Umbilical cord (tissue), 2 donors: Measurements from ENCODE around the gene ERBB3. TPM values are rescaled to one million over a fixed set of nuclear protein-coding genes. Genes with fewer than 3 reads are reported as not detected.
A peak's percentile ranks its signal among the peaks of the same experiment; 100 is the strongest.

Source experiments
- DNase-seq: peaks from one replicate; pipeline ENCODE4 v3.0.0-alpha.2; 2015; ENCODE audit warnings: low spot score
- total RNA-seq: library from RNA; depleted of rRNA; stranded (reverse); fragments of >200 nt; gene quantifications from one replicate; pipeline ENCODE4 v1.2.3, GENCODE V29; 2014; ENCODE audit warnings: low replicate concordance; ENCODE audit not compliant: insufficient read depth

Gene ERBB3
- total RNA-seq, 1 donor from 2014 or later = 3.1 TPM

DNA sequence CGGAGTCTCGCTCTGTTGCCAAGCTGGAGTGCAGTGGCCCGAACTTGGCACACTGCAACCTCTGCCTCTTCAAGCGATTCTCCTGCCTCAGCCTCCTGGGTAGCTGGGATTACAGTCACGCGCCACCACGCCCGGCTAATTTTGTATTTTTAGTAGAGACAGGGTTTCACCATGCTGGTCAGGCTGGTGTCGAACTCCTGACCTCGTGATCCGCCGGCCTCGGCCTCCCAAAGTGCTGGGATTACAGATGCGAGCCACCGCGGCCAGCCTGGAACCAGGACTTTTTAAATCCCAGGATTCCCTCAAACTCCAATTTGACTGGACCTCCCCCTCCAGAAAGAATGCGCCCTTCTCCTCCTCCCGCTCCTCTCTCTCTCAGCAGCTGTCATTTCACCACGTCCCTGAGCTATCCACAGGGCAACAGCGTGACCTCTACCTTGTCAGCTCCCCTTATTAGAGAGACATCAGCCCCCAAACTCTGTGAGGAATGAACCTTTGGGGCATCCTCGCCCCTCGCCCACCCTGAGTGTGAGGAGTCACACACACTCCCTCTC is 50.1 kb downstream of the ERBB3 start:
- DNase-seq = no peak

DNA sequence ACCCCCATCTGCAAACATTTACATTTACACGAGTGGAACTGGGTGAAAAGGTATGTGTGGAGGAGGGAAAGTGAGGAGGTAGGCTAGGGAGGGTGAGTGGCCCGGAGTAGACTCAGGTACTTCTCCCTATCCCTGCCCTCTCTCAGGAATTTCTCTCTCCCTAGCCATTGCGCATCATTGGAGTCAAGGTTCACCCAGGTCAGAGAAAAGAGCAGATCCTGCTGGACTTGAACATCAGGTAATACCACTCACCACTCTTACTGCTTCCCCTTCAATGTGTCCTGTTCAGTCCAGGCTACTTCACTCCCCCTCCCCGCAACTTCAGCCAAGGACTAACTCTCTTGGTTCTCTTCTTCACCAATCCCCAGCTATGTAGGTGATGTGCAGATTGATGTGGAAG is 50.9 kb downstream of the ERBB3 start:
- DNase-seq = no peak

DNA sequence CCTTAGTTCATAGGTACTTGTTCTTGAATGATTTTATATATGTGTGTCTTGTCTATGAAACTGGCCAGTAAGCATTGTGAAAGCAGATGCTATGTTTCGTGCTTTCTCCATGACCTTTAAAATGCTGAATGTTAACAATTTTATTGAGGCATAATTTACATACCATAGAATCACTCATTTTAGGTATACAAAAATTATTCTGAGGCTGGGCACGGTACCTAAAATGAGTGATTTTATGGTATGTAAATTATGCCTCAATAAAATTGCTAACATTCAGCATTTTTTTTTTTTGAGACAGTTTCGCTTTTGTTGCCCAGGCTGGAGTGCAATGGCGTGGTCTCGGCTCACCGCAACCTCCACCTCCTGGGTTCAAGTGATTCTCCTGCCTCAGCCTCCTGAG is 54.9 kb downstream of the ERBB3 start:
- no peak for DNase-seq

DNA sequence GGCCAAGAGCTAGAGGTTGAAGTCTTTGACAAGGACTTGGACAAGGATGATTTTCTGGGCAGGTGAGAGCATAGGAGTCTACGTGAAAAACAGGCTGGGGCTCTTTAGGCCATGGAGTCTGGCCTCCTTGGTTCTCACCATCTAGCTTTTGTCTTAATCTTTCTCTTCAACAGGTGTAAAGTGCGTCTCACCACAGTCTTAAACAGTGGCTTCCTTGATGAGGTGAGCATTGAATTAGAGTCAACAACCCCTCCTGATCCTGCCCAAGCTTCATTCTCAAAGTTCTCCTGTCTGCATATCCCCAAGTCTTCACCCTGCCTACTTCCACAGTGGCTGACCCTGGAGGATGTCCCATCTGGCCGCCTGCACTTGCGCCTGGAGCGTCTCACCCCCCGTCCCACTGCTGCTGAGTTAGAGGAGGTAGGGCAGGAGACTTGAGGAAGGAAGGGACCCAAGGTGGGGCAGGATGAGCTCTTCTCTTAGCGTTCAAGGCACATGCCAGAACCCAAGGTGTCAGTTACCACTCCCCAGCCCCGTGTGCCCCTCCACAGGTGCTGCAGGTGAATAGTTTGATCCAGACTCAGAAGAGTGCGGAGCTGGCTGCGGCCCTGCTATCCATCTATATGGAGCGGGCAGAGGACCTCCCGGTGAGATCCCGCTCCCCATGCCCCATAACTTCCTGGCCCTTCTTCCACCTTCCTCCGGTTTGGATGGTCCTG is 58.0 kb downstream of the ERBB3 start:
- no peak for DNase-seq

DNA sequence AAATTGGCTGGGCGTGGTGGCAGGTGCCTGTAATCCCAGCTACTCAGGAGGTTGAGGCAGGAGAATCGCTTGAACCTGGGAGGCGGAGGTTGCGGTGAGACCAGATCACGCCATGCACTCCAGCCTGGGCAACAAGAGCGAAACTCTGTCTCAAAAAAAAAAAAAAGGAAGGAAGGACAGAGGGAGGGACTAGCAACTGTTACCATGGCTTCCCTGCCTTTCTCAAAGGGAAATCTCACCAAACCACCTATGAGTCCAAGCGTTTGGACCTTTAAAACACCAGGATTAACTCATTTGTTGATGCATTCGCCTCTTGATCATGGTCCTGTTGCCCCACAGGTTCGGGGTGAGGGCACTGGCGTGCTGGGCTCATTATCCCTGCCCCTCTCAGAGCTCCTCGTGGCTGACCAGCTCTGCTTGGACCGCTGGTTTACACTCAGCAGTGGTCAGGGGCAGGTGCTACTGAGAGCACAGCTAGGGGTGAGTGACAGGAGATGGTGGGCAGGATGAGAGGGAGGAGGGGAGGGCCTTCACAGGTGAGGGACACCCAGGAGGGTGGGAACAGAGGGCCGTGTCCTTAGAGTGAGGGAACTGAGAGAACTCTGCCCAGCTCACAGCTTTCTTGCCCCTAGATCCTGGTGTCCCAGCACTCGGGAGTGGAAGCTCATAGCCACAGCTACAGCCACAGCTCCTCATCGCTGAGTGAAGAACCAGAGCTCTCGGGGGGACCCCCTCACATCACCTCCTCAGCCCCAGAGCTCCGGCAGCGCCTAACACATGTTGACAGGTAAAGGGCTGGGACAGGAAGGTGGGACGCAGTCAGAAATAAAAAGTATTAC is 62.2 kb downstream of the ERBB3 start:
- no peak for DNase-seq

DNA sequence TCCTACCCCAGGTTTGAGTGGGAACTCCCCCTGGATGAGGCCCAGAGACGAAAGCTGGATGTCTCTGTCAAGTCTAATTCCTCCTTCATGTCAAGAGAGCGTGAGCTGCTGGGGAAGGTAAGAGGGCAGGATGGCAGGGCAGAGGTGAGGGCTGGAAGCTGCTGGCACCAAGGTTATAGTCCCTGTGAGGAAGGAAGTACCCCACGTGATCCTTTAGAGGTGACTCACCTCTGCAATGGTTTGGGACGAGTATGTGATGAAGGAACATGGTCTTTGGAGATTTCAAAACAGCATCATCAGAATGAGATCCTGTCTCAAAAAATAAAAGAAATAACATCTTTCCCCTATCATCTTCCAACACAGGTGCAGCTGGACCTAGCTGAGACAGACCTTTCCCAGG is 63.3 kb downstream of the ERBB3 start:
- no peak for DNase-seq

DNA sequence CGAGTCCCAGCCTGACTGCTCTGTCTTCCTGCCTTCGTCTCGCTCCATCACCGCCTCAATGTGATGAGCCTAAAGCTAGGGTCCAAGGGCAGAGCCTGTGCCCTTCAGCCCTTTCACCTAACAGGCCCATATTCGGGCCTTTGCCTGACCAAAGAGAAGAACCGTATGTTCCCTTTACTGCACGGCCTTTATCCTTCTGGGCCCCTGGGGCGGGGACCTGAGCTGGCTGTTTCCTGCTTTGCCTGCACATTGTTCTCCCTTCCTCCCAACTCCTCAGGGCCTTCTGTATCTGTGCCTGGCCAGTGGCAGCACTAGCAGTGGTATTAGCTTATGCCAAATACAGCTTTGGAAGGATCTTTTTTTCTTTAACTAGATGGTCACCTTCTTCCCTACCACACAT is 63.9 kb downstream of the ERBB3 start:
- DNase-seq = no peak

DNA sequence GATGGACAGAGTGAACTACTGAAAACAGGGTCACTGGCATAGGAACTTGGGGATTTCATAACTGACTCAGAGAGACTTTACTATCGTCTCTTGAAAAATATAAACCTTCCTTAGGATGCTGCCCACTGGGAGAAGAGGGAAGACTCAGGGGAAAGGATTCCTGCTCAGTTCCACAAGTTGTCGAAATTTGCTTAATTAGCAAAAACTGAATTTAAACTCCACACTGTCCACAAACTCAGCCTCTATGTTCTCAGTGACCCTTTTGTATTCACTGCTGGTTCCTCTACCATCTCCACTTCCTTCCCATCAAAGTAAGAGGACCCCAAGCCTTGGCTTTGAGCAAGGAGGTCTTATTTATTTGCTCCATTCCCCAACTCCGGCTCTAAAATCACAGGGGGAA is 65.3 kb downstream of the ERBB3 start:
- DNase-seq = no peak

DNA sequence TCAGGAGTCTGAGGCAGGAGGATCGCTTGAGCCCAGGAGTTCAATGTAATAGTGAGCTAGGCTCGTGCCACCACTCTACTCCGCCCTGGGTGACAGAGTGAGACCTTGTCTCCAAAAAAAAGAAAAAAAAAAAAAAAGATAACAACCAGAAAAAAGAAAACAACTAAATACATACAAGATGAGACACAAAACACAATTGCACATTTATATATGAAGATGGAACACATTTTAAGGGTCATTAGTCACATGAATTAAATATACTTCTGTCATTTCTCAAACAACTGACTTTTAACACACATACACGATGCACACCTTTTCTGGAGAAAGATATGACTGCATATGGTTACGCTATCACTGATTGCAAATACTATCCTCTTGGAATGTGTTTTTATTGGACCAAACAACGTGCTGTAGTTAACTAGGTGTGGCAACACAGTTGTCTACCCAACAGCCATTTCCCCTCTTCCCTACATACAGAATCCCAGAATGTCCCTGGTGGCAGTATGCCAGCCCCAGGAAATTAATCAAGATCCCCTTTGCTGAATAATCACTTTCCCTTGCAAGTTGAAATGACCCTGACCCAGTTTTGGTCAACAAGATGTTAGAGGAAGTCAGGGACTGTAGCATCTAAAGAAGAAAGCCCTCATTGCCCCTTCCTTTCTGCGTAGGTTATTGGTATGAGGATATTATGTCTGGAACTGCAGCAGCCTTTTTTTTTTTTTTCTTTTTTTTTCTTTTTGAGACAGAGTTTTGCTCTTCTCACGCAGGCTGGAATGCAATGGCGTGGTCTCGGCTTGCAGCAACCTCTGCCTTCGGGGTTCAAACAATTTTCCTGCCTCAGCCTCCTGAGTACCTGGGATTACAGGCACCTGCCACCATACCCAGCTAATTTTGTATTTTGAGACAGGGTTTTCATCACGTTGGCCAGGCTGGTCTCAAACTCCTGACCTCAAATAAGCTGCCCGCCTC is 66.8 kb downstream of the ERBB3 start:
- no peak for DNase-seq

DNA sequence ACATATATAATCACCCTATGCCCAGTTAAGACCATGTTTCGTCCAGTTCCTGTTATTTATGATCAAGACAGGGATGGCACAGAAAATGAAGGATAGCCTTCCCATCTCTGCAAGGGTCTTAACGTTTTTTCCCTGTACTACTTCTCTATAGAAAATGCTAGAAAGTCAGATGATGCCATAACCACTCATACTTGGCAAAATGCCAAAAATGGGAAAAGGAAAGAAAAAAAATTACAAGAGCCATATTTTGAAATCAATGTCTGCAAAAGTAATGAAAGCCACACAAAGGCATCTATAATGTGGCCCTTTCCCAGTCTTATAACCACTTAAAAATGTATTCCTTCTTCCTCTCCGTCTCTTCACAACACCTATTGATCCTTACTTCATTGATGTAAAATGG is 70.6 kb downstream of the ERBB3 start:
- DNase-seq = no peak

DNA sequence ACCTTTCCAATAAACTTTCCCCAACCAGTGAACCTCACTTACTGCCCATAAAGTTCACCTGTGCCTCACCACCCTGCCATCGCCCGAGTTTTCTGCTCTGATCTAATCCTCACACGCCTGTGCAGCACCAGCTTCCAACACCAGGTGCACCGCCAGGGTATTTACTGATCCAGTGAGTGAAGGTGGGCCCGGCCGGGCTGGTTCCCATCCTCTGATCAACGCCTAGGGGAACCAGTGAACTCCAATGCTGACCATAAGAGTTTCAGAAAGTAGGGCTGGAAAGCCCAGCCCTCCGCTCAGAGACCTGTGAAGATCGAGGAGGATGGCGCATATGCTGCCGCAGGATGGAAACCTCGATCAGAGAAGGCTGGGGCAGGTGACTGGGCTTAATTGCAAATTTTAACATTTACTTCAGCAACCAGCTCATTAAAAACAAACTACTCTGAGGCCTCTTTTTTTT is 71.7 kb downstream of the ERBB3 start:
- no peak for DNase-seq

DNA sequence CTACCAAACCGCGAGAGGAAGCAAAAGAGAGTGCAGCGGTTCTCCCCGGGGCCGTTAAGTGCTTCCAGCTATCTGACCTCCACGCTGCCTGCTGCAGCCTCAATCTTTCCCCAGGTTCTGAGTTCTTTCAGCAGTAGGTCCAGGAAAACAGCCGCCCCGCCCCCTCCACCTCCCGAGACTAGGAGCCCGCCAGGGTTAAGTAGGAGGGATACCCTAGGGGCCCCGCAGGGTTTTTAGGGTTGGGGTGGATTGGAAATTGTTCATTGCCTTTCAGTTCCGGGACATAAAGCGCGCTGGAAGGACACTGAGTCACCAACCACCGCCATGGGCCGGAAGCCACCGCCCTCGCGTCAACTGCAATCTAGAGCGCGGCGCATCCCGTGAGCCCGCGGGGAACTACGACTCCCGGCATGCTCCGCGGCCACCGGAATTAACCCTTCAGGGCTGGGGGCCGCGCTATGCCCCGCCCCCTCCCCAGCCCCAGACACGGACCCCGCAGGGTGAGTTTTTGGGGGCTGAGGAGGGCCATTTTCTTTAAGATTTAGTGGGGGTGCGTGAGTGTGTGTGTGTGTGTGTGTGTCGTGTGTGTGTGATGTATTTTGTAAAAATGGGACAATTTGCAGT is 72.3 kb downstream of the ERBB3 start, which contains the start of gene MYL6B:
MYL6B (plus strand) TSS at position 456 of the 624 bp plus-strand sequence. CDS start 1,332 bp downstream, outside the sequence.
- DNase-seq = peak; percentile 96

Other genes starting within 250 kb of the ERBB3 start
- gene MMP19, start 237.2 kb upstream of the ERBB3 start, total RNA-seq = 16.1 TPM
- 12.5 TPM for gene PYM1, start 152.3 kb upstream of the ERBB3 start, total RNA-seq
- 37.8 TPM for gene DGKA, start 149.0 kb upstream of the ERBB3 start, total RNA-seq
- gene PMEL, start 114.1 kb upstream of the ERBB3 start, total RNA-seq = 13.7 TPM
- 16.6 TPM for gene CDK2, start 113.3 kb upstream of the ERBB3 start, total RNA-seq
- gene RAB5B, start 106.1 kb upstream of the ERBB3 start, total RNA-seq = 37.6 TPM
- 43.8 TPM for gene SUOX, start 82.9 kb upstream of the ERBB3 start, total RNA-seq
- gene IKZF4, start 59.1 kb upstream of the ERBB3 start, total RNA-seq = 4.3 TPM
- 76.8 TPM for gene RPS26, start 38.2 kb upstream of the ERBB3 start, total RNA-seq
- gene PA2G4, start 24.4 kb downstream of the ERBB3 start, total RNA-seq = 69.8 TPM
- 3,505 TPM for gene RPL41, start 36.5 kb downstream of the ERBB3 start, total RNA-seq
- gene ZC3H10, start 38.1 kb downstream of the ERBB3 start, total RNA-seq = 4.8 TPM
- 66.4 TPM for gene ESYT1, start 48.1 kb downstream of the ERBB3 start, total RNA-seq
- gene MYL6B, start 72.4 kb downstream of the ERBB3 start, total RNA-seq = 38.8 TPM
- 2,679 TPM for gene MYL6, start 78.2 kb downstream of the ERBB3 start, total RNA-seq
- 37.6 TPM for gene SMARCC2, start 109.3 kb downstream of the ERBB3 start, total RNA-seq
- 68.9 TPM for gene RNF41, start 141.8 kb downstream of the ERBB3 start, total RNA-seq
- gene NABP2, start 144.2 kb downstream of the ERBB3 start, total RNA-seq = 10.8 TPM
- gene SLC39A5, start 149.9 kb downstream of the ERBB3 start, total RNA-seq = not detected
- gene ANKRD52, start 178.2 kb downstream of the ERBB3 start, total RNA-seq = 5.1 TPM
- gene COQ10A, start 186.8 kb downstream of the ERBB3 start, total RNA-seq = 4.6 TPM
- 35.2 TPM for gene CS, start 220.2 kb downstream of the ERBB3 start, total RNA-seq
- gene CNPY2, start 235.8 kb downstream of the ERBB3 start, total RNA-seq = 68.4 TPM